GM12891 (cell line): ENCODE data around the gene RAB9A.

Experiments
- PAX5 ChIP-seq: IDR thresholded peaks from 2 replicates; pipeline ENCODE4 v1.6.1; 2011; ENCODE audit warnings: low read length, moderate library complexity, mild to moderate bottlenecking; ENCODE audit not compliant: insufficient read depth, severe bottlenecking
- POLR2A ChIP-seq: IDR thresholded peaks from 2 replicates; pipeline ENCODE4 v1.6.1; 2011; ENCODE audit warnings: low read depth, low read length, control low read depth
- POLR2AphosphoS5 ChIP-seq: IDR thresholded peaks from 2 replicates; pipeline ENCODE4 v1.6.1; 2011; ENCODE audit warnings: low read depth, low read length, control low read depth
- TAF1 ChIP-seq: IDR thresholded peaks from 2 replicates; pipeline ENCODE4 v1.6.1; 2011; ENCODE audit warnings: low read depth, low read length, control low read depth

GRCh38 chrX:13655674-13656073, 33.3 kb upstream of the RAB9A start:
- TF ChIP-seq POLR2AphosphoS5 (no peak), POLR2A (no peak), PAX5 (no peak), TAF1 (no peak)
